ENCODE results near the gene TGIF2. TPM values are rescaled to one million over a fixed set of nuclear protein-coding genes. Genes with fewer than 3 reads are reported as not detected.

TGIF2 gene
- total and polyA plus RNA-seq, 5 donors: 4.9 to 13.4 (median 9.9) TPM

DNA sequence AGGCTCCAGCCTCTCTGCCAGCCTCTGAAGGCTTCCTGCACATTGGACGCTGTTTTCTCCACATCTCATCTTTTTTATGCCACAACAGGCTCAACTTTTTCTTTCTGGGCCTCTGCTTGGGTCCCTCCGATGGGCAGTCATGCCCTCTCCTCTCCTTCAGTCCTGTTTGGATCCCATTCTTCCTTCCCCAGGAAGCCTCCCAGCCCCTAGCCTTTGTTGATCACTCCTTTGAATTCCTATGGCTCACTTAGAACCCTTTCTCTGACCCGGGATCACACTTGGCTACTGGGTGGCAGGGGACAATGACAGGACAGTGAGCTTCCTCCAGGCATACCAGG lies 68.1 kb downstream of the TGIF2 start:
- Histone ChIP-seq H3K4me3 (ENCODE audit: low read length) (no peak overlapping the region), H3K27me3 (ENCODE audit: control insufficient read depth, insufficient read depth) (no peaks in the 10 kb centered on the region), H3K27ac (ENCODE audit: low read length) (no peak overlapping the region), H3K9me3 (ENCODE audit: control insufficient read depth, low read length) (no peaks in the 10 kb centered on the region), H3K4me1 (ENCODE audit: control insufficient read depth, insufficient read depth, low read length) (peaks cover 3% of the 10 kb centered on the region)
- WGBS: 92% methylated on average over 3 of the region's 3 CpGs
- intact Hi-C loops (cut with DNase I): no loop called here
- no peak for ATAC-seq
- no peak for DNase-seq

- intact Hi-C loops (cut with DNase I): no loop called here
- Histone ChIP-seq H3K9me3 (ENCODE audit: control insufficient read depth, low read length) (no peaks in the 10 kb centered on the region), H3K27ac (ENCODE audit: low read length) (no peak overlapping the region), H3K4me3 (ENCODE audit: low read length) (no peak overlapping the region), H3K4me1 (ENCODE audit: control insufficient read depth, insufficient read depth, low read length) (peaks cover 3% of the 10 kb centered on the region), H3K27me3 (ENCODE audit: control insufficient read depth, insufficient read depth) (no peaks in the 10 kb centered on the region)
- ATAC-seq (no peak), DNase-seq (no peak)
- 72% methylated on average over 6 of the region's 6 CpGs for WGBS
Measured at GRCh38 chr20:36642136-36642535, 68.7 kb downstream of the TGIF2 start.

Other genes starting within 250 kb of the TGIF2 start
- gene MYL9, start 32.1 kb upstream of the TGIF2 start, total RNA-seq: 1,000 to 10,000 TPM; 1,717 to 2,567 (median 2,144) TPM
- gene MYL9, start 32.1 kb upstream of the TGIF2 start, polyA plus RNA-seq: 1,393 TPM
- gene RAB5IF, start 32.2 kb downstream of the TGIF2 start, total RNA-seq: 10 to 100 TPM; 60.2 to 69.9 (median 62.9) TPM
- gene RAB5IF, start 32.2 kb downstream of the TGIF2 start, polyA plus RNA-seq: 74.3 TPM
- gene SLA2, start 72.6 kb downstream of the TGIF2 start, total RNA-seq: under 1 TPM; 0.28 to 0.70 (median 0.61) TPM
- 0.20 TPM for gene SLA2, start 72.6 kb downstream of the TGIF2 start, polyA plus RNA-seq
- gene NDRG3, start 172.5 kb downstream of the TGIF2 start, total RNA-seq: 10 to 100 TPM; 28.0 to 40.7 (median 34.7) TPM
- gene NDRG3, start 172.5 kb downstream of the TGIF2 start, polyA plus RNA-seq: 25.5 TPM
- gene DSN1, start 200.2 kb downstream of the TGIF2 start, total RNA-seq: 1 to 10 TPM; 4.9 to 7.5 (median 5.7) TPM
- 5.0 TPM for gene DSN1, start 200.2 kb downstream of the TGIF2 start, polyA plus RNA-seq